Activated T-helper 1 cell treated with anti-CD3 and anti-CD28 coated beads, Interleukin-2, amount 50 U/mL, for 16 hours (primary cell): ENCODE measurements around the gene HS6ST2.
"Not testable (repeated sequence)": the region's sequence is repeated elsewhere in the genome, so short reads cannot be mapped to it uniquely, and the experiment has no call there.

Source experiments
- DNase-seq, 2 donors: peaks; one replicate each; pipeline ENCODE4 v3.0.0-alpha.2; 2020; ENCODE audit warnings: low read depth in 1 of 2, low spot score in 1 of 2

Gene HS6ST2

GRCh38 chrX:132945055-132945599, 13.3 kb downstream of the HS6ST2 start:
- not testable (repeated sequence) for DNase-seq

- no peak for DNase-seq
These were observed 17.6 kb downstream of the HS6ST2 start for GRCh38 chrX:132940727-132941327.

- no peak for DNase-seq
These were observed 25.3 kb downstream of the HS6ST2 start for GRCh38 chrX:132933170-132933569.

GRCh38 chrX:132924426-132924825, 34.0 kb downstream of the HS6ST2 start:
- no peak for DNase-seq

GRCh38 chrX:132918523-132918922, 39.9 kb downstream of the HS6ST2 start:
- no peak for DNase-seq

- no peak for DNase-seq
These were observed 42.1 kb downstream of the HS6ST2 start for GRCh38 chrX:132916349-132916748.

GRCh38 chrX:132909643-132910042, 48.8 kb downstream of the HS6ST2 start:
- no peak for DNase-seq

GRCh38 chrX:132908891-132909290, 49.5 kb downstream of the HS6ST2 start:
- no peak for DNase-seq

- DNase-seq = no peak
These were observed 57.7 kb downstream of the HS6ST2 start for GRCh38 chrX:132900633-132901293.

GRCh38 chrX:132887569-132887968, 70.9 kb downstream of the HS6ST2 start:
- no peak for DNase-seq

GRCh38 chrX:132883358-132883915, 75.0 kb downstream of the HS6ST2 start:
- no peak for DNase-seq

- not testable (repeated sequence) for DNase-seq
These were observed 77.7 kb downstream of the HS6ST2 start for GRCh38 chrX:132880753-132881152.

GRCh38 chrX:132877954-132878536, 80.4 kb downstream of the HS6ST2 start:
- DNase-seq = no peak

- no peak for DNase-seq
These were observed 81.7 kb downstream of the HS6ST2 start for GRCh38 chrX:132876523-132877338.

- DNase-seq = no peak
These were observed 82.5 kb downstream of the HS6ST2 start for GRCh38 chrX:132875650-132876522.

GRCh38 chrX:132862562-132862961, 95.9 kb downstream of the HS6ST2 start:
- no peak for DNase-seq

- DNase-seq = no peak
These were observed 97.4 kb downstream of the HS6ST2 start for GRCh38 chrX:132861076-132861475.

GRCh38 chrX:132860200-132860599, 98.2 kb downstream of the HS6ST2 start:
- no peak for DNase-seq

- no peak for DNase-seq
These were observed 100.4 kb downstream of the HS6ST2 start for GRCh38 chrX:132858018-132858417.

GRCh38 chrX:132855780-132856341, 102.6 kb downstream of the HS6ST2 start:
- DNase-seq = no peak
